ENCODE results near the gene LRMDA.
"Not testable (repeated sequence)": the region's sequence is repeated elsewhere in the genome, so short reads cannot be mapped to it uniquely, and the experiment has no call there.

LRMDA gene

DNA sequence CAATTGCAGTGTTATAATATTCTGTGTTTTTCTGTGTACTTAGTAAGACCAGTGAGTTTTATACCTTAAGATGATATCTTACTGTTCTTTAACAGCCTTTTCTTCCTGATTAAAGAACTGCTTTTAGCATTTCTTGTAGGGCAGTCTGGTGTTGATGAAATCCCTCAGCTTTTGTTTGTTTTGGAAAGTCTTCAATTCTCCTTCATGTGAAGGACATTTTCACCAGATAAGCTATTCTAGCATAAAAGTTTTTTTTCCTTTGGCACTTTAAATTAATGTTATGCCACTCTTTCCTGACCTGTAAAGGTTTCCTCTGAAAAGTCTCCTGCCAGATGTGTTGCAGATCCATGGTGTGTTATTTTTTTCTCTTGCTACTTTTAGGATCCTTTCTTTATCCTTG, 1059.8 kb downstream of the LRMDA start:
- no peak for DNase-seq

DNA sequence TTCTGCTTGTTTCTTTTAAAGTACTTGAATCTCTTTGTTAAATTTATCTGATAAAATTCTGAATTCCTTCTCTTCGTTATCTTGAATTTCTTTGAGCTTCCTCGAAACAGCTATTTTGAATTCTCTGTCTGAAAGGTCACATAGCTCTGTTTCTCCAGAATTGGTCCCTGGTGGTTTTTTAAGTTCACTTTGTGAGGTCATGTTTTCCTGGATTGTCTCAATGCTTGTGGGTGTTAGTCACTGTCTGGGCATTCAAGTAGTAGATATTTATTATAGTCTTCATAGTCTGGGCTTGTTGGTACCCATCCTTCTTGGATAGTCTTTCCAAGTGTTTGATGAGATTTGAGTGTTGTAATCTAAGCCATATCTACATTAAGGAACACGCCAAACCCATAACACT, 1060.6 kb downstream of the LRMDA start:
- DNase-seq: no peak

DNA sequence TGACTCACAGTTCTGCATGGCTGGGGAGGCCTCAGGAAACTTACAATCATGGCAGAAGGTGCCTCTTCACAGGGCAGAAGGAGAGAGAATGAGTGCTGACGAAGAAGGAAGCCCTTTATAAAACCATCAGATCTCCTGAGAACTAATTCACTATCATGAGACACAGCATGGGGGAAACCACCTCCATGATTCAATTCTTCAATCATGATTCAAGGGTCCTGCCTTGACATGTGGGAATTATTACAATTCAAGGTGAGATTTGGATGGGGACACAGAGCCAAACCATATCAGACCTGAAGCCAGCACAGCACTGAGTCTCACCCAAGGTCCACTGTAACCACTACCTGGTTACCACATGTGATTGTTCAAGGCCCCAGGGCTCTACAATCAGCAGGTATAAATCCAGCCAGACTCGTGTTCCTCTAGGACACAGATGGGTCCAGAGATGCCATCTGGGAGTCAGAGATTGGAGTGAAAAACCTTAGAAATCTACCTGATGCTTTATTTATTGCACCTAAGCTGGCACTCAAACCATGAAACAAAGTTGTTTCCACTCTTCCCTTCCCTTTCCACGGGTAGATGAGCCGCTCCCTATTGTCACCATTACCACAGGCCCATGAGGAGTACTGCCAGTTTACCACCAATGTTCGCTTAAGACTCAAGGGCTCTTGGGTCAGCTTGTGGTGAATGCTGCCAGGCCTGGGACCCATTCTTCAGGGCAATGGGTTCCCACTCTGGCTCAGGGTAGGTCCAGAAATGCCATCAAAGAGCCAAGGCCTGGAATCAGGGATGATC, 1061.5 kb downstream of the LRMDA start:
- DNase-seq: no peak

DNA sequence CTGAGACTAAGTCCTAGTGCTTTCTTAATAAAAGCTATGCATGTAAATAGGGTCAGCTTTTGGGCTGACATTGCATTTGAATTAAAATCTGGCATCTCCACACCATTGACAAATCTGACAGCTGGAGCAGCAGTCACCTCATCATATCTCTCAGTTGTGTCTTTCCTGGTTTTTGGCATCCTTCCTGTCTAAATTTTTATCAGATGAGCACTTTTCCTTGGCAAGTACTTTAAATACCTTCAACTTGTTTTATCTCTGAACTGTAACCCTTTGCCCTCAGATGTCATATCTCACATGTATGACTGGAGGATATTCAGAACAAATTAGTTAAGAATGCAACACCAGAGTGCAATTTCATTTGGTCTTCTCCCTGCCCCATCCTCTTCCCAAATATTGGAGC, 1066.2 kb downstream of the LRMDA start:
- DNase-seq: no peak

DNA sequence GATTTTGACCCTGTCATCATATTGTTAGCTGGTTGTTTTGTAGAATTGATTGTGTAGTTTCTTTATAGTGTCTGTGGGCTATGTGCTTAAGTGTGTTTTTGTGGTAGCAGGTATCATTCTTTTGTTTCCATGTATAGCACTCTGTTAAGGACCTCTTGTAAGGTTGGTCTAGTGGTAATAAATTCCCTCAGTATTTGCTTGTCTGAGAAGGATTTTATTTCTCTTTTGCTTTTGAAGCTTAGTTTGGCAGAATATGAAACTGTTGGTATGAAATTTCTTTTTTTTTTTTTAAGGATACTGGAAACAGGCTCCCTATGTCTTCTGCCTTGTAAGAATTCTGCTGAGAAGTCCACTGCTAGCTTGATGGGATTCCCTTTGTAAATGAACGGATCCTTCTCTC, 1073.4 kb downstream of the LRMDA start:
- DNase-seq: no peak

- no peak for DNase-seq
Observed at GRCh38 chr10:76509446-76509845, 1078.0 kb downstream of the LRMDA start.

DNA sequence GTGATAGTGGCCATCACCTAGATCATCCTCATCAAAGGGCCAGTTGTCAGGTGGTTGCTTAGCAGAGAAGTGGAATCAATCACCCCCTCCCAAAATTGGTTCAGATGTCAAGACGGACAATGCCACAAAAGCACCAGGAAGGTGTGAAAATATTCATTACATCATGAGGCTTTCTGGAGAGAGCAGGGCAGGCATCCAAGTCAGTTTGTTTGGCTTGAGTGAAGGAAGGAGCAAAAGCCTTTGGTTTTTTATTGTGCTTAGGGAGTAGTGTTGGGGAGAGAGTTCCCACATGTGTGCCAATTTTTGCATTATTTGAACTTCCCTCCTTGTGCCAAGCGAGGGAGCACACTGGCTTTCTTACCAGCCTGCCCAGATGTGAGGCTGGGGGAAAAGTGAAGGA, 1082.9 kb downstream of the LRMDA start:
- DNase-seq: no peak

DNA sequence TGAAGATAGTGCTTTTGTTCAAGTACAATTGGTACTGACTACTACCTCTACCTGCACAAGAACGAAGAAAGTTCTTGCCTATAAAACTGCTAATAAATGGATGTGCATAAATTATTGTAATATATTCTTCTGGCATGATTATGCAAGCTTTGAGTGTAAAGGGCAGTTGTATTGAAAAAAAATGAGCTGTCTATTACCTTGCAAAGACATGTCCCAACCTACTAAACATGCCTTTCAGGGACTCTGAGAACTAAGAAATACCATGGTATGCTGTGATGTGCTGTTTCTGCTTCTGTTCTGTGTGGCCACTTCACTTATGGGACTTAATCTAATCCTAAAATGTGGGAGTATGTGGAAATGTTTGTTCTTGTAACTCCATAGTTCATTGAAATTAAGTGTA, 1083.4 kb downstream of the LRMDA start:
- DNase-seq: no peak

GRCh38 chr10:76522547-76522946, 1091.1 kb downstream of the LRMDA start:
- no peak for DNase-seq

DNA sequence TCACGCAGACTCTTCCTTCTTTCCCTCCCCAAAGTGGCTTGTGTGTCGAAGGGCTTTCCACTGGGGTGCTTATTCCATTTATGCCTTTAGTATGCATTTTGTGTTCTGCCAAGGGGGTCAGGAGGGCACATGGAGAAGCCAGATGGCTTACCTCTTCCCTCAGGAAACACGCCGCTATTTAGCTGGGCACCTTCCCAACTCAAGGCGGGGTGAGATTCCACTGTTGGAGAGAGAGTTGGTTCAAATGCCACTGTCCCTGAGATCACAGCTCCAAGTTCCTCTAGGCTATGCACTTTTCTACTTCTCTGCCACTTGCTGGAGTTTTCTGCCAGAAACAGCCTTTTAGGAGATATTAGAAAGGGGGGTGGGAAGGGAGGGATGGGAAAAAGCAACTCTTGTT, 1091.8 kb downstream of the LRMDA start:
- DNase-seq: no peak

- DNase-seq: no peak
Observed at GRCh38 chr10:76523791-76524351, 1092.4 kb downstream of the LRMDA start.

- DNase-seq: not testable (repeated sequence)
Observed at GRCh38 chr10:76526833-76527232, 1095.4 kb downstream of the LRMDA start.

DNA sequence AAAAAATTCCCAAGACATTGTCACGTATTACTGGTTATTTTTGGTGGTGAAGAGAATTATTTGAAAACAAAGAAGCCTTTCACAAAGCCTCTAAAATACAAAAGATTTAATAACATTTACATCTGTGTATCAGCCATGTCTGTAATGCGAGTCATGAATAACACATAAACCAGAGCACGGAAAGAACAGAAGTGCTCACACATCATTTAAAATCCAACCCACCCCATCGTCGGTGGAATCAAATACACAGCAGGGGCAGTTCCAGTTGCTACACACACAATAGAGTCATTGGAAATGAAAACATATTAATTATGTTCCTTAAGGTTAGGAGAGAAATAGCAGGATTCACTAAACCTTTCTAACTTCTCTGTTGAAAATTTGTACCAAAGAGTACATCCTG, 1108.9 kb downstream of the LRMDA start:
- DNase-seq: no peak

DNA sequence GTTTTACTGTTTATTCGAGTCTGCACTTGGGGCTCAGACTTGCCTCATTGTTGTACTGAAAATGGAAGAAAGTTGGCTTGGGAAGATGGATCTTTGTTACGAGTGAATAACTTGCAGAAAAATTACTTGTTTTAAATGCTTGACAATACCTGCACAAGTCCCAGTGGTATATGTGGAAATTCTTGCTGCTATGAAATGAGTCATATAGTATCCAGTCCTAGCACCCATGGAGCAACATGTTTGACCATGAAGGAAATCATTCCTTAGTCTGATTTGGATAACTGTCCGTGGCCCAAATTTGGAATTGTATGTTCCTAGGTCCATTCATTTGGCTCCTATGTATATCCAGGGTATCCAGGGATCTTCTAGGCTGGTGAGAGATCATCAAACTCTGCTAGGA, 1109.4 kb downstream of the LRMDA start:
- DNase-seq: no peak

DNA sequence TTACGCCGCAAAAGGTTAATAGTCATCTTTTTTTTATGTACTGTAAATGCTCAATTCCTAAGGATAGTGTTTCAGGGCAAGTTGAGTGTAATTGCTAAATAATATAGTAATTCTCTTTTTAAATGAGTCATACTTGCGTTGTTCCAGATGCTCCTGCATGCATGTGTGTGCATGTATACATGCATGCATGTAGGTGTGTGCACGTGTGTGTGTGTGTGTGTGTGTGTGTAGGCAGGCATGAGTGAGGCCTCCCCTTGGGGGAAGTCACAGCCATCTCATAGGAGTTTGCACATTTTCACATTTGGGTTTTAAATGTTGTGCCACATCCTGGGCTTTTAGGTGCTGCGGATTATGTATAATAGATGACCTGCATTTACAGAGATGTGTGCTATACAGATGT, 1110.4 kb downstream of the LRMDA start:
- DNase-seq: no peak

GRCh38 chr10:76542307-76542930, 1111.0 kb downstream of the LRMDA start:
- no peak for DNase-seq

GRCh38 chr10:76543655-76544054, 1112.2 kb downstream of the LRMDA start:
- DNase-seq: no peak

DNA sequence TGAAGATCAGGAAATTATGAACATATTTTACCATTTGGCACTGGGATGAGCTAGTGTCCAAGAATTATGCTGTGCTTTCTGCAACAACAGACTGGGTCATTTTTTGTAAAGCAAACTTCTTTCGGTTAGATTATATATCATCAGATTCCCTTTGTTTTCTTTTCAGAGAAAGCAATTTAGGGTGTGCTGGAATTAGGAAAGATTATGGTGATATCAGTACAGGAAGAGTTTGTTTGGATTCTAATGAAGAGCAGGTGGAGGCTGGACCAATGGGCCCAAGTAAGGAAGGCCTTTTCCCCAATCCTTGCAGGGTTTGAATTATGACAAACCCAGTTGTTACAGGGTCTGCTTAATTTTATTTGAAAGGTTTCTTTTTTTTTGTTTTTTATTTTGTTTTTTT, 1113.4 kb downstream of the LRMDA start:
- DNase-seq: no peak

DNA sequence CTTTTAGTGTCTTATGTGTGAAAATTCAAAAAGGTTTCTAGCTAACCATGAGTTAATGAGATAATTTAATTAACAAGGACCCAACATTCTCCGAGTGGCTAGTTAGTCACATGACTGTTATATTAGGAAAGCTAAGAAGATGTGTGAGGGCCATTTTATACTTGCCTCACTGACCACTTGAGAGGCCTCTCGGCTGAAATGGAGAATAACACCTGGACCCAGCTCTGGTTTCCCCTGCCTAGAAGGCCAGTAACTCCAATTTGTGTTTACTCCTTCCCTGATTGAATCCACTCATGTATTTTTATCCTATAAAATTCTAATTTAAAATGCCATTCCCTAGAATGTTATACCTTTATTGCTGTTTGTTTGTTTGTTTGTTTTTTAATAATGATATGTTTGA, 1115.0 kb downstream of the LRMDA start:
- DNase-seq: no peak

GRCh38 chr10:76547352-76547972, 1116.0 kb downstream of the LRMDA start:
- DNase-seq: peak; percentile 47 to 77

- no peak for DNase-seq
Observed at GRCh38 chr10:76548716-76549115, 1117.3 kb downstream of the LRMDA start.

- no peak for DNase-seq
Observed at GRCh38 chr10:76549171-76549570, 1117.7 kb downstream of the LRMDA start.

DNA sequence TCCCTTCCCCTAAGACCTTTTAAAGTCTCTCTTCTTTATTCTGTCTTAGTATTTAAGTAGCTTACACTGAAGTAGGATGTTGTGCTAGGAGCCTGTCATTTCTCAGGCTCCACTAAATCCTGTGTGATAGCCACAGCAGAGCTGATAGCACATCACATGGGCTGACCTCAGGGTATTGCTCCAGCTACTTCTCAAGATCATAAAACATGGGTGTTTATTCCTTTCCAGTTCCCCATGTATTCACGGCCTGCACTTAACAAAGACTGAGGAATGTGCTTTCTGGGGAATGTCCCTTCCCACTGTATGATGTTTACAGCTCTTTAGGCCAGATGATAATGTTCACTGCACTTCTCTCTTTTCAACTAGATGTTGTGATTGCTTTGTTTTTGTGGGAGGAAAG, 1119.4 kb downstream of the LRMDA start:
- DNase-seq: no peak

Data from NCI-H526 (cell line).